GM18508 (cell line): Measurements from ENCODE around the gene ITK.

Experiments used
- ATAC-seq: cut with Tn5 transposase; IDR thresholded peaks from one replicate; pipeline ENCODE4 v1.9.1; 2021; ENCODE audit warnings: moderate number of reproducible peaks; ENCODE audit not compliant: insufficient read depth, unreplicated experiment

ITK gene

DNA sequence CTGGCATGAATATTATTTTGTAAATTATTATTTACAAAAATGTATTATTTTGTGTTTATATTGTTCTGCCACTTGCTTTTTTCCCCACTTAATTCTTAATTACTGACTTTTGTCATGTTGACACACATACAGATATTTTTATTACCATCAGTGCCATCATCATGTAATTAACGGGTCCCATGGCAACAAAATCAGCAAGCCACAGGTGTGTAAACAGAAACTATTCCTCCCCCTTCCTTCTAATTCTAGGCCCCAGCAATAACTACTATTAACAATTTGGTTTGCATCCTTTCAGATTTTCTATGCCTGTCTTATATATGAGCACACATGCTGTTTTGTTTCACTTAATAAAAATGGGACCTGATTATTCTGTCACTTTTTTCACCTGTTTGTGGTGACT, 114.6 kb downstream of the ITK start:
- no peak for ATAC-seq

DNA sequence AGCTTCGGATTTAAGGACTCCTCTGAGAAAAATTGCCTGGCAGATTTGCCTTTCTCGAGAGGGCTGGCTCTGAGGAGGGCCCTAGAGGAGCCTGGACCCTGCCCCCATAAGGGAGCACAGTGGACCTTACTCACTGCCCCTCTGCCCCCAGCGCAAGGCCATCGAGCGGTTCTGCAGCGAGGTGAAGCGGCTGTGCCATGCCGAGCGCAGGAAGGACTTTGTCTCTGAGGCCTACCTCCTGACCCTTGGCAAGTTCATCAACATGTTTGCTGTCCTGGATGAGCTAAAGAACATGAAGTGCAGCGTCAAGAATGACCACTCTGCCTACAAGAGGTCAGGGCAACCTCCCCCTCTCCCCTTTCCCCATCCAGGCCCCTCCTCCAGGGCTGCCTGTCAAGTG, 119.9 kb downstream of the ITK start:
- ATAC-seq = no peak

DNA sequence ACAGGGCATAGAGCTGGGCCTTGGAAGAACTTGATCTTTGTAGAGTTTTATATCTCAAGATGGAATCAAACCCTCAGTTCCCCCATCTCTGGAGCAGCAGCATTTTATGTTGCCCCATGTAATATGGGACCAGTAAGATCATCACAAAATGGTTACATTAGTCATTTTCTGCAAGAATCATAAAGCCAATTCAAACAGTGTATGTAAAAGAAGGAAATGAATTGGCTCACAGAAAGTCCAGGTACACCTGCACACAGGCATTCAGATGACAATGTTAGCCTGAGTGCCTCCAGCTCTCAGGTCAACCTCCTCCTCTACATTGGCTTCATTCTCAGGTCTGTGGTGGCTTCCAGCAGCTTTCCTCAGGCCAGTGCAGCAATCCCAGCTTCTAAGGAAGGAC, 120.4 kb downstream of the ITK start:
- no peak for ATAC-seq

DNA sequence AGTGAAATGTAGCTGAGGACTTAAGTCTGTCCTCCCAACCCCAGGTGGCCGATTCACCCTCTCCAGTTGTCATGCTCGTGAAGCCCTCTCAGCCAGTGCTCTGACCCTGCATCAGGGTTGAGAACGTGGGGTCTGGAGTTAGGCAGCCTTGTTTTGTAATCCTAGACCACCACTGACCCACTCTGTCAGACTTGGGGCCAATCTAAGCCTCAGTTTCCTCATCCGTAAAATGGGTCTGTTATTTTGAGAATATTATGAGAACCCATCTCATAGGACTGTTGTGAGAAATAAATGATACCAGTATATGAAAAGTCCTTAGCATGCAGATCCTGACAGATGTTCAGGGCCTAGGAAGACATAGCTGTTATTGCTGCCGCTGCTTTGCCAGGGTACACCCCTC, 122.4 kb downstream of the ITK start:
- no peak for ATAC-seq

DNA sequence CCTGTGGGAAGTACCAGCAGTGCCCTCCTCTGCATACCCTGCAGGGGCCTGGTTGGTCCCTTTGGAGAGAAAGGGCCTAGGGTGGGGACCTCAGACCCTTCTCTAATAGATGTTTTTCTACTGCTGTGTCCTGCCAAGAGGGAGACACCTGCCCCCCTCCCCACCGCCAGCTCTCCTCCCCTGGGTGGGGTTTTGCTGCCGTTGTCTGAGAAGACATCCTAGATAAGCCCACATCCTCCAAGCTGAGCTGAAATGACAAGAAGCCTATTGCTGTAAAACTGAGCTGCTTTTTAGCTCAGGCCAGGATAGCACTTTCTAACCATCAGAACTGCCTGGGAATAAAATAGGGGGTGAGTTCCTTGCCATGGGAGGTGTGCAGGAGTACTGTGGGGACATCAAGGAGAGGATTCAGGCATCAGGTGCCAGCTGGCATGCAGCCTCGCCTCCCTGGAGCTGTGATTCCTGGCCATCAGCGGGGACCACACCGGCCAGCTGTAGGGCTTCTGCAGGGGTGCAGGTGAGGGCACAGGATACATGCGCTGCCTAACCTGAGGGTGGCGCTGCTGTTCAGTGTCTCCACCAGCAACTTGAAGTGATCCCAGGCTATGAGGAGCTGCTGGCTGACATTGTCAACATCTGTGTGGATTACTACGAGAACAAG, 123.2 kb downstream of the ITK start:
- ATAC-seq = no peak
